ENCODE data around the gene FGD5.

GRCh38 chr3:14920536-14920935, 101.8 kb downstream of the FGD5 start:
- TF ChIP-seq CTCF (IDR thresholded peaks at IDR 0.05) = no peak
- no peak for TF ChIP-seq ZFX (IDR thresholded peaks at IDR 0.05; ENCODE audit: borderline replicate concordance)
